ENCODE results near the gene ACTL6B.
"Not testable (repeated sequence)": the region's sequence is repeated elsewhere in the genome, so short reads cannot be mapped to it uniquely, and the experiment has no call there.

ACTL6B gene

GRCh38 chr7:100655908-100656674 lies at the start of gene ACTL6B:
TSS of gene ACTL6B (minus strand) at chr7:100656448. CDS start at chr7:100656354, 94 bp downstream.
- DNase-seq (ENCODE audit: low spot score), result no peak

- DNase-seq (ENCODE audit: low spot score), result peak; percentile 92
These were observed 49.1 kb upstream of the ACTL6B start for GRCh38 chr7:100705320-100705752.

GRCh38 chr7:100701089-100701488 lies 44.8 kb upstream of the ACTL6B start:
- not testable (repeated sequence) for DNase-seq (ENCODE audit: low spot score)

GRCh38 chr7:100699018-100699417 lies 42.8 kb upstream of the ACTL6B start:
- DNase-seq (ENCODE audit: low spot score), result no peak

DNA sequence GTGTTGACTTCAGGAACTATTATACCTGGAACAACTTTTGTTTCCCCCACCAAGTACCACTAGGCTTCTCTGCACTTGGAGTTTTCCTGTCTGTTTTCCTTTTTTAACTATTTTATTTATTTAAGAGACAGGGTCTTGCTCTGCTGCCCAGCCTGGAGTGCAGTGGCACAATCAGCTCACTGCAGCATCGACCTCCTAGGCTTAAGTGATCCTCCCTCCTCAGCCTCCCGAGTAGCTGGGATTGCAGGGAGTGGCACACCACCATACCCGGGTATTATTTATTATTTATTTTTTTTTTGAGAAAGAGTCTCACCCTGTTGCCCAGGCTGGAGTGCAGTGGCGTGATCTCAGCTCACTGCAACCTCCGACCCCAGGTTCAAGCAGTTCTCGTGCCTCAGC lies 39.9 kb upstream of the ACTL6B start:
- DNase-seq (ENCODE audit: low spot score), result no peak

- DNase-seq (ENCODE audit: low spot score), result peak; percentile 81
These were observed 38.0 kb upstream of the ACTL6B start, which contains the start of gene GIGYF1 for GRCh38 chr7:100694098-100694745. TSS of gene GIGYF1 (minus strand) at chr7:100694250. CDS start at chr7:100688238, 6,012 bp downstream.

DNA sequence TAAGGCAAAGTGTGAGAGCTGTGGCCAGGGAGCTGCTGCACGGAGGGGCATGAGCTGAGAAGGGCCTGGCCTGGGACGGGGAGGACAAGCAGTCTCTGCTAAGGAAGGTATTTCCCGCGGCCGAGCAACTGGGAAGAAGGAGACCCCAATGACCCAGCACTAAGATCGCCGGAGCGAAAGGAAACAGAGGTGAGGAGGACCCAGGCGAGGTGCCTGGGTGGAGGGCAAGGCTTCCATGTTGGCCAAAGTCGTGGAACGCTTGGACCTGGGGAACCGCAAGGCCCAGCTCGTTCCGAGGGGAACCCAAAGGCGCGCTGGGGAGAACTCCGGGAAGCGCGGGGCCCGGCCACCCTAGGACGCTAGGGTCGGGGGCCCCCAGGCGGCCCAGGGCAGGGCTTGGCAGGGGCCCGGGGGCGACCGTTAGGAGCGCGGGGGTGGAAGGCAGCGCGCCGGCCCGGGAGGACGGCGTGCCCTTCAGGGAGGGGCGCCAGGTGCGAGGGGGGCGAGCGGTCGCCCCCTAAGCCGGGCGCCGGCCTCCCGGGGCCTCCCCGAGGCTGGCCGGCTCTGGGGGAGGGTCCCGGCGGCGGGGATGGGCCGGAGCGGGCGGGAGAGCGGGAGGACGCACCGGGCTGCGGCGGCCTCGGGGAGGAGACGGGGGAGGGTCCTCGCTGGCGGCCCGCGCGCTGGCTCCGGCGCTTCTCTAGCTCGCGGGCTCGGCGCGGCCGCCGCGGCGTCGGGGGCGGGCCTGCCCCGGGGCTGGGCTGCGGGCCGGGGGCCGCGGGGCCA lies 37.3 kb upstream of the ACTL6B start:
- no peak for DNase-seq (ENCODE audit: low spot score)

GRCh38 chr7:100692578-100692961 lies 36.3 kb upstream of the ACTL6B start:
- no peak for DNase-seq (ENCODE audit: low spot score)

DNA sequence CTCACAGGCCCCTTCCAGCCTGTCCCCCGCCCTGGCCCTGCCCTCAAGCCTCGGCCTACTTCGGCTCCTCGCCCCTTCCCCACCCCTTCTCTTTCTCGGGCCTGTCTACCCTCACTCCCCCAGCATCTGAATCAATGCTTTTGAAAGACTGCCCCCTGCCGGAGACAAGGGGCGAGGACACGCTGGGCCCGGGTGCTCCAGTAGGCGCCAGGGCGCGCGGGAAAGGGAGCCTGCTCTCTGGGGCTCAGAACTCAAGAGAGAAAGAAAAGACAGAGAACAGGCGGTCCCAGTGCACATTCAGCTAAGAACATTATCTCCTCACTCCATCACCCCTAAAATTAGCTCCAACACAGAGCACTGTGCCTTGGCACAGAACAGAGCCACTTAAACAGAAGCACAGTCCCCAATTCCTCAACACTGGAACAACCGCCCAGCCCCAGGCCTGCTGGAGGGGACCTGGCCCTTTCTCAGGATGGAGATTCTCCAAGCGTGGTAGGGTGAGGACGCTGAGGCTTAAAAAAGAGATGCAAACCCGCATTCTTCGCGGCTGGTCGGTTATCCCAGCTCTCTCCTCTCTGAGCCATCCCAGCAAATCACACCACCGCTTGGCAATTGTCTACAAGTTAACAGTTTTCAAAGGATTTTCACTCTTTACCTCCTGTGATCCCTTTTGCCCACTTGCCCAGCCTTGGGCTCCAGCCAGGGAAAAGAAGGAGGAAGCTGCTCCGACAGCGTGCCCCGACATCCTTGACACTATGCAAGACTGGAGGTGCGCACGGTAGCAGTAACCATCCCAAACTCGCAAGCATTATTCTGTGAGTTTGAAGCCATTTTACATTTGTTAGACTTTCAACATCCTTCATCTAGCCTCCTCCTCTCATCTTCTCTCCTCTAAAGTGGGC lies 35.7 kb upstream of the ACTL6B start:
- peak; percentile 93 for DNase-seq (ENCODE audit: low spot score)

DNA sequence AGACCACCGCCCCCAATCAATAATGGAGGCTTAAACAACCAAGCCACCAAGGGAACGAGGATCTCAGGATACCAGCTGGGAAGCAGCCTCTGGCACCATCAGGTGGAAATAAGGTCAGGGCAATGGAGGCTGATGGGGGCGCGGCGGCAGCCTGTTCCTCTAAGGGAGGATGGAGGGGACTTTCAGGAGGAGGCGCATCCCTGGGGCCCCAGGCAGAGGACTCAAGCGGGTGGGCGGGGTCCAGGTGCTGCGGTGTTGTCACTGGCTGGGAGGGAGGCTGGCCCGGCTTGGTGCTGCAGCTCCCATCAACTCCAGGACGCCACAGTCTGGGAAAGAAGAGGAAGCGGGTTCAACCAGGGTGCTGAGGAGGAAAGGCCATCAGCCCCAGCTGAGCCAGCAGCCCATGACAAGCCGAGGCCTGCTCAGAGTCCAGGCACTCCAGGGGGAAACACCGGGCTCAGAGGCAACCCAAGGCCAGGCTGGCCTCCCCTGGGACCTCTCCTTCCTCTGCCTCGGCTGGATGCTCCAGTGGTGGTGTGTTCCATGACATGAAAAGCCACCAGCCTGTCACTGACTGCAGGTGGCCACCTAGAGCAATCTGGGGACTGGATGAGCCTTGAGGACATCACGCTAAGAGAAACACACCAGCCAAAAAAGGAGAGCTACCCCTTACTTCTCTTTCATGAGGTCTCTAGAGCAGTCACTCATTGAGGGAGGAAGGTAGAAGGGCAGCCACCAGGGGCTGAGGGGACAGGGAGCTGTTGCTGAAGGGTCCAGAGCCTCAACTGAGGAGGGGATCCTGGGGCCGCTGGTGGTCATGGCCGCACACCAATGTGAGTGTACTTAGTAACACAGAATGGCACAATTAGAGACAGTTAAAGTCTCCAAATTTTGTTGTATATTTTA lies 33.2 kb upstream of the ACTL6B start:
- DNase-seq (ENCODE audit: low spot score), result peak; percentile 64

- no peak for DNase-seq (ENCODE audit: low spot score)
These were observed 32.1 kb upstream of the ACTL6B start for GRCh38 chr7:100688326-100688860.

DNA sequence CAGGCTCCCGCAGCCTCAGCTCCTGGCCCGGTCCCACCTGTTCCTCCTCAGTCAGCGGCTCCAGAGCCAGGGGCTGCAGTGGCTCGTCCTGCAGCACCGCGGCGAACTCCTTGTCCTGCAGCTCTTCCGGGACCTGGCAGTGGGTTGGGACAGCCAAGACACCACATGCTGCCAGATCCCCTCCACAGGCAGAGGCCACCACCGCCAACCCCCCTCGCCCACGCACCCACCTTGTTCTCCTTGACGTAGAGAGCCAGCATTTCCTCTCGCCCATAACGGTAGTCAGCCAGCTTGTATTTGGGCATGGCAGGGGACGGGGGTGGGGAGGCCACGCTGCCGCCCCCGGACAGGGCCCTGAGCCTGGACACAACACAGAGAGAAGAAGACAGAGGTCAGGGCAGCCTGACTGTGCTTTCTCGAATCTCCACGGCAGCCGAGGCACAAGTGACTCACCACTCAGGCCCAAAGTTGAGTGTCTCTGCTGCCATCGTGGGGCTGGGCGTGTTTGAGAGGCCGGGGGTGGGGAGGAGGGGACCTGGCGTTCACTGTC lies 31.6 kb upstream of the ACTL6B start:
- no peak for DNase-seq (ENCODE audit: low spot score)

- no peak for DNase-seq (ENCODE audit: low spot score)
These were observed 31.0 kb upstream of the ACTL6B start for GRCh38 chr7:100687261-100687660.

DNA sequence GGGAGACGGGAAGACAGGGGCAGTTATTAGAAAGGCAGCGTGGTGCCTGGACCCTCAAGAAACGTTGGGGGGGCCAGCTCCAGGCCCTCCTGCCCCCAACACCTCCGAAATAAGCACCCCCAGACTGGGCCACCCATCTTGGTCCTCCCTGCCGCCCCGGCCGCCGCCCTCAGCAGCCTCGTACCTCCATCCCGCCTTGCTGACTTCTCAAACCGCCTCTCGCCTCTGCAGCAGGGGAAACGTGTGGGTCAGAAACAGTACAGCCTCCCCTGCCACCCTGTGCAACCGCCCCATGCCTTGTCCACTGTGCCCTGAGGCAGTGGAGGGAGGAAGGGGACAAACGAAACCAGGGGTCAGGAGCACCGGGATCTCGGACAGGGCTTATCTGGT lies 30.6 kb upstream of the ACTL6B start:
- DNase-seq (ENCODE audit: low spot score), result no peak

GRCh38 chr7:100686201-100686821 lies 30.1 kb upstream of the ACTL6B start:
- DNase-seq (ENCODE audit: low spot score), result no peak

DNA sequence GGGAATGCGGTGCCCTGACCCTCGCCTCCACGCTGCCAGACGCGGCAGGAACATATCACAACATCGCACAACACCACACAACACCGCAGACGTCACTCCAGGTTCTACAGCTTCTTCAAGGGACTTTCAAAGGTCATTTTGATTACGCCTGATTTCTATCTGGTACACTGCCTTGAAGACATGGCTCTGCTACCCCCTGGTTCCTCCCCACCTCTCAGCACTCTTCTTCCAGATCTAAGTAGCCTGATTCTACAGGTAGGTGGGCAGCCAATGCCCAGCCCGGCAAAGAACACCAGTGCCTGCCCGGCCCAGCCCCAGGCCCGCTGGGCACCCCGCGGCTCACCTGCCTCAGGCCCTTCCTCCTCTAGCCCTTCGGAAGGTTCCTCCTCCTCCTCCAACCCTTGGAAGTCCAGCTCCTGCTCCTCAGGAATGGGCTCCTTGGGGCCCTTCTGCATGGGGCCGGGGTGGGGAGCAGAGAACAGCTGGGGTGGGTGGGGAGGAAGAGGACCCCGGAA lies 29.4 kb upstream of the ACTL6B start:
- DNase-seq (ENCODE audit: low spot score), result no peak

GRCh38 chr7:100685049-100685605 lies 28.9 kb upstream of the ACTL6B start:
- no peak for DNase-seq (ENCODE audit: low spot score)

DNA sequence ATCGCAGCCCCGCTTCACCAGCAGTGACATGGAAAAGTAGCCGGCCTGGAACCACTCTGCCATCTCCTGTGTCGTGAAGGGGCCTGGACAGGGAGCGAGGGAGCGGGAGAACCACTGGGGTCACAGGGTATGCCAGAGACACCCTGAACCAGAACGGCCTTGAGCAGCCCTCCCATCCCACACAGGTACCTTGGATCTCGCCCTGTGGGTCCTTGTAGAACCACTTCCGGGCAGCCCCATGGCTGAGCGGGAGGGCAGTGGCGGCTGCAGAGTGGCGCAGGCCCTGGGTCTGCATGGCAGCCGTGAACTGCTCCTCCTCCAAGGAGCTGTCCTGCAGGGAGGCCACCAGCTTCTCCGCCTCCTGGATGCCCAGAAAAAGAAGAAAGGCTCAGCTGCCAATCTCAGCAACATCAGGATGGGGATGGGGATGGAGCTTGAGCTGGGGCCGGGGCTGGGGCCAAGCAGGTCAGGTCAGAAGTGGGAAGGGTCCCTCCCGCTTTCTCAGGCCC lies 28.3 kb upstream of the ACTL6B start:
- DNase-seq (ENCODE audit: low spot score), result no peak
